HCT116 (cell line): ENCODE results near the gene SYNJ2. TPM values are rescaled to one million over a fixed set of nuclear protein-coding genes. Genes with fewer than 3 reads are reported as not detected.

ENCODE experiments used
- ATAC-seq: fragments of 200-7000 bp; cut with Tn5 transposase; 2 replicates; pipeline ENCODE4 v1.9.1; 2020; ENCODE audit warnings: mild to moderate bottlenecking, moderate library complexity
- BruUV-seq: library from RNA; stranded (reverse); fragments of 400-500 nt; replicated peaks from 2 replicates; lab custom pipeline; 2021; lab: Mats Ljungman, UMichigan
- CTCF ChIA-PET: fragments of 300-600 bp; sonication (Branson Sonifier 250); formaldehyde crosslinking; loops from one replicate; lab custom pipeline; 2021; ENCODE audit warnings: antibody characterized with exemption; lab: Charles Lee
- POLR2A ChIA-PET: fragments of 300-600, 350-600 bp; sonication (Branson Sonifier 250); formaldehyde crosslinking; loops from one replicate; lab custom pipeline; 2021; ENCODE audit warnings: antibody characterized with exemption; lab: Charles Lee
- RAD21 ChIA-PET, 2 experiments: fragments of 300-600 bp; sonication (Branson Sonifier 250); formaldehyde crosslinking; loops; one replicate each; lab custom pipeline; 2023; ENCODE audit warnings: low total read pairs in 2 of 2; ENCODE audit not compliant: uncharacterized antibody in 2 of 2, unreplicated experiment in 2 of 2, low non-redundant PET in 1 of 2; lab: Charles Lee
- DNase-seq: peaks from one replicate; pipeline ENCODE4 v3.0.0-alpha.2; 2010; ENCODE audit warnings: low read depth, low spot score
- H2AFZ ChIP-seq: fragments of 200-600 bp; shearing (Covaris generic), sonication (generic); 2 replicates; pipeline ENCODE4 v1.6.1; 2017; ENCODE audit warnings: low read depth, mixed run types, mixed read lengths, antibody characterized with exemption, low read length; ENCODE audit not compliant: poor library complexity, severe bottlenecking
- H3K27ac ChIP-seq: 2 replicates; pipeline ENCODE4 v1.5.1; 2012; ENCODE audit warnings: low read depth, low read length
- H3K27me3 ChIP-seq: fragments of 200-600 bp; sonication (generic); 2 replicates; pipeline ENCODE4 v1.6.1; 2016; ENCODE audit warnings: mixed run types, low read length, mixed read lengths; ENCODE audit not compliant: insufficient read depth
- H3K36me3 ChIP-seq, 2 experiments: fragments of 200-500 bp in 1 of 2; fragments of 200-600 bp in 1 of 2; sonication (Bioruptor generic) in 1 of 2; sonication (generic) in 1 of 2; 2 replicates each; pipeline versions ENCODE4 v1.5.1 to v1.6.1; 2014 to 2016; ENCODE audit warnings: low read length in 2 of 2, inconsistent platforms in 1 of 2, mixed read lengths in 1 of 2, mixed run types in 1 of 2; ENCODE audit not compliant: insufficient read depth in 2 of 2, control insufficient read depth in 1 of 2
- H3K4me1 ChIP-seq, 2 experiments: fragments of 200-600 bp in 1 of 2; sonication (generic) in 1 of 2; 2 replicates each; pipeline versions ENCODE4 v1.5.1 to v1.6.1; 2012 to 2017; ENCODE audit warnings: low read length in 2 of 2, inconsistent platforms in 1 of 2, mild to moderate bottlenecking in 1 of 2, mixed read lengths in 1 of 2, mixed run types in 1 of 2, moderate library complexity in 1 of 2; ENCODE audit not compliant: insufficient read depth in 2 of 2, control insufficient read depth in 1 of 2
- H3K4me2 ChIP-seq: fragments of 200-600 bp; sonication (generic); 2 replicates; pipeline ENCODE4 v1.6.1; 2017; ENCODE audit warnings: mixed run types, low read length, mixed read lengths
- H3K4me3 ChIP-seq, 2 experiments: fragments of 200-600 bp in 1 of 2; sonication (generic) in 1 of 2; replicated peaks in 1 of 2; 2 replicates each; pipeline ENCODE4 v1.5.1; 2011 to 2016; ENCODE audit warnings: low read length in 2 of 2, control low read depth in 1 of 2, low read depth in 1 of 2, mild to moderate bottlenecking in 1 of 2, mixed read lengths in 1 of 2, mixed run types in 1 of 2
- H3K79me2 ChIP-seq: fragments of 200-600 bp; sonication (generic); 2 replicates; pipeline ENCODE4 v1.6.1; 2017; ENCODE audit warnings: mild to moderate bottlenecking, mixed run types, low read length, moderate library complexity, mixed read lengths; ENCODE audit not compliant: insufficient read depth
- H3K9ac ChIP-seq: fragments of 200-600 bp; sonication (generic); 2 replicates; pipeline ENCODE4 v1.6.1; 2016; ENCODE audit warnings: low read length, mixed read lengths
- H3K9me2 ChIP-seq: fragments of 200-600 bp; sonication (generic), shearing (Covaris generic); 2 replicates; pipeline ENCODE4 v1.6.1; 2017; ENCODE audit warnings: mixed run types, mild to moderate bottlenecking, moderate library complexity; ENCODE audit not compliant: insufficient read depth
- H3K9me3 ChIP-seq, 2 experiments: fragments of 200-500 bp in 1 of 2; fragments of 200-600 bp in 1 of 2; sonication (Bioruptor generic) in 1 of 2; sonication (generic) in 1 of 2; 2 replicates each; pipeline ENCODE4 v1.6.1; 2014 to 2017; ENCODE audit warnings: low read length in 2 of 2, mixed read lengths in 2 of 2, inconsistent platforms in 1 of 2, low read depth in 1 of 2, mild to moderate bottlenecking in 1 of 2, mixed run types in 1 of 2, moderate library complexity in 1 of 2; ENCODE audit not compliant: control insufficient read depth in 1 of 2, insufficient read depth in 1 of 2
- H4K20me1 ChIP-seq: fragments of 200-600 bp; sonication (generic), shearing (Covaris generic); 2 replicates; pipeline ENCODE4 v1.6.1; 2017; ENCODE audit warnings: mixed run types, mild to moderate bottlenecking, moderate library complexity; ENCODE audit not compliant: insufficient read depth
- CBX3 ChIP-seq: IDR thresholded peaks from 2 replicates; pipeline ENCODE4 v1.6.1; 2012; ENCODE audit warnings: low read depth
- CEBPB ChIP-seq: IDR thresholded peaks from 2 replicates; pipeline ENCODE4 v1.6.1; 2012; ENCODE audit warnings: low read depth
- EGR1 ChIP-seq: IDR thresholded peaks from 2 replicates; pipeline ENCODE4 v1.6.1; 2012; ENCODE audit warnings: low read depth
- ELF1 ChIP-seq: IDR thresholded peaks from 2 replicates; pipeline ENCODE4 v1.6.1; 2012; ENCODE audit warnings: low read depth, borderline replicate concordance
- EZH2 ChIP-seq: fragments of 200-600 bp; sonication (generic); IDR thresholded peaks from 2 replicates; pipeline ENCODE4 v1.6.1; 2017; ENCODE audit warnings: antibody characterized with exemption, mixed run types
- EZH2phosphoT487 ChIP-seq: fragments of 200-600 bp; IDR thresholded peaks from 2 replicates; pipeline ENCODE4 v1.6.1; 2018; ENCODE audit warnings: antibody characterized with exemption, borderline replicate concordance
- JUND ChIP-seq: IDR thresholded peaks from 2 replicates; pipeline ENCODE4 v1.6.1; 2012
- POLR2AphosphoS5 ChIP-seq: IDR thresholded peaks from 2 replicates; pipeline ENCODE4 v1.6.1; 2011; ENCODE audit warnings: mild to moderate bottlenecking, low read depth, low read length, moderate library complexity
- SIN3A ChIP-seq: IDR thresholded peaks from 2 replicates; pipeline ENCODE4 v1.6.1; 2012; ENCODE audit warnings: low read depth
- SP1 ChIP-seq: IDR thresholded peaks from 2 replicates; pipeline ENCODE4 v1.6.1; 2012; ENCODE audit warnings: low read depth
- SRF ChIP-seq: IDR thresholded peaks from 2 replicates; pipeline ENCODE4 v1.6.1; 2012; ENCODE audit warnings: low read depth
- YY1 ChIP-seq: IDR thresholded peaks from 2 replicates; pipeline ENCODE4 v1.6.1; 2011; ENCODE audit warnings: low read length, low read depth, moderate library complexity, mild to moderate bottlenecking; ENCODE audit not compliant: insufficient replicate concordance; ENCODE audit errors: extremely low read depth
- ZFX ChIP-seq: fragments of 450-650 bp; IDR thresholded peaks from 2 replicates; pipeline ENCODE4 v1.6.1; 2017
- ZNF274 ChIP-seq: fragments of 200-500 bp; sonication (Bioruptor generic); IDR thresholded peaks from 2 replicates; pipeline ENCODE4 v1.6.1; 2014; ENCODE audit warnings: mild to moderate bottlenecking, low read depth, low read length, inconsistent platforms
- intact Hi-C: fragments of 100-400 bp; cut with micrococcal nuclease; formaldehyde crosslinking; loops from 2 replicates; pipeline ENCODE4 v1.10.0; 2022
- total RNA-seq: library from RNA; stranded (reverse); gene quantifications from one replicate; pipeline ENCODE4 v1.2.1, GENCODE V29; 2021; ENCODE audit not compliant: unreplicated experiment
- TF ChIP-seq, protein P1 (sequence below): IDR thresholded peaks from 2 replicates; pipeline ENCODE4 v1.6.1; 2011; ENCODE audit warnings: mild to moderate bottlenecking, low read length, moderate library complexity; ENCODE audit not compliant: insufficient replicate concordance; ENCODE audit errors: extremely low read depth
- TF ChIP-seq, protein P2 (sequence below), 3 experiments: fragments of 200-600 bp in 1 of 3; sonication (generic) in 1 of 3; IDR thresholded peaks in 2 of 3; conservative IDR thresholded peaks in 1 of 3; 2 replicates each; pipeline ENCODE4 v1.5.1; 2012 to 2017; ENCODE audit warnings: low read depth in 2 of 3, low read length in 2 of 3, antibody characterized with exemption in 1 of 3, borderline replicate concordance in 1 of 3, control low read depth in 1 of 3, mild to moderate bottlenecking in 1 of 3, mixed read lengths in 1 of 3, mixed run types in 1 of 3, moderate library complexity in 1 of 3; ENCODE audit not compliant: insufficient read depth in 1 of 3

SYNJ2 gene
- total RNA-seq, 1 experiment from 2014 or later, result 23.9 TPM

DNA sequence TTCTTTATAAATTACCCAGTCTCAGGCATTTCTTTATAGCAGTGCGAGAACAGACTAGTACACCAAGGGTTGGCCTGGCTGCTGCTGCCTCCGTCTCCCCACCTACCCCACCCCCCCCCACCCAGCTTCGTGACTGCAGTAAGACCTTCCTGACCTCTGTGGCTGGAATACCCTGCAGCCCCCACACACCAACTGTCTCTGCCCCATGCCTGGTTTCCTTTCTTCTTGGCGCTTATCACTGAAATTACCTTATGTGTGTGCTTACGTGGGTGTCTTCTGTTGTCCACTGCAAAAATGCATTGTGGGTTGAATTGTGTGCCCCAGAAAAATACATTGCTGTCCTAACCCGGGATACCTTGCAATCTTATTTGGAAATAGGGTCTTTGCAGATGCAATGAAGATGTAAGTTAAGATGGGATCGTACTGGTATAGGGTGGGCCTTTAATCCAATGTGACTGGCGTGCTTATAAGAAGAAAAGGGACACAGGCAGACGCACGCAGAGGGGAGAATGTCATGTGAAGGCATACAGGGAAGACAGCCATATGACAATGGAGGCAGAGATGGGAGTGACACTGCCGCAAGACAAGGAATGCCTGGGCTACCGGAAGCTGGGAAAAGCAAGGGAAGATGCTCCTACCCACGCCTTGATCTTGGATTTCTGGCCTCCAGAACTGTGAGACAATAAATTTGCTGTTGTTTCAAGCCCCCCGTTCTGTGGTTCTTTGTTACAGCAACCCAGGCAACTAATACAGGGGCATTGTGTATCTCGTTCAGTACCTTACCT, 15.4 kb downstream of the SYNJ2 start:
- CTCF ChIA-PET, result no interaction called here
- Histone ChIP-seq H3K9me3 (no peaks in the 10 kb centered on the region), H3K27ac (no peak overlapping the region), H3K4me2 (no peak overlapping the region), H2AFZ (no peak overlapping the region), H4K20me1 (no peaks in the 10 kb centered on the region; the same call in 1 of the 2 replicates), H3K79me2 (peaks cover 80% of the 10 kb centered on the region), H3K4me1 (peaks cover 39 to 60% of the 10 kb centered on the region in 2 experiments), H3K4me3 (no peak overlapping the region), H3K9me2 (no peaks in the 10 kb centered on the region), H3K9ac (no peak overlapping the region), H3K27me3 (no peaks in the 10 kb centered on the region), H3K36me3 (no peaks in the 10 kb centered on the region)
- POLR2A ChIA-PET, result no interaction called here
- RAD21 ChIA-PET, result no interaction called here
- TF ChIP-seq POLR2AphosphoS5 (no peak), EZH2phosphoT487 (no peak), SRF (no peak), ZNF274 (no peak), EZH2 (no peak), ZFX (no peak)
- ATAC-seq (no peak), DNase-seq (no peak)
- intact Hi-C loops, result no loop called here
- no TSS peak for BruUV-seq

DNA sequence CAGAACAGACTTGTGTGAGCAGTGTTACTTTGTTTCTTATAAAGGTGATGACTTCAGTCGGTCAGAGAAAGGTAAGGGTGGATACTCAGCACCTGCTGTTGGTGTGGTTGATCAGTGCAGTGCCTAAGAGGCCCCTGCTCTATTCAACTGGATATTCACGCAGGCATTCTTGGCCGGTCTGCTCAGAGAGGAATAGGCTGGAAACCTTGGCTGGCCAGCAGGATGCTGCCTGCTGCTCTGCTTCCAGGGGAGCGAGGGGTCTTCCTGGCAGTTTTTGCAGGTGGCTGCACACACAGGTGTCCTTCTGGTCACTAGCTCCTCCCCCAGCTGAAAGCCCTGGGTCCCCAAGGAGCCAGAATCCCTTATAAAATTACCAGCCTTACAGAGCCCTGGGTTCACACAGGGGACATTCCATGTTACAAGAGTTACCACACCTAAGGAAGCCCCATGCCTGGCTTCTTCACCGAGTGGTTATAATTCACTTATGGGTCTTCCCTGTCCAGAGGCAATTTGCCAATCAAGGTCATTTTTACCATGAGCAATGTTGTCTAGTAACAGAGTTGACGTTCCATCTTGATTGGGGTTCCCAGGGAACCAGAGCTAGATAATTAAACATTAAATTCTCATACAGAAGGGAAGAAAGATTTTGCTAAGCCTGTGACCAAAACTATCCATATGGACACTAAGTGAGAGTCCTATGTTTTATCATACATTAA, 16.4 kb downstream of the SYNJ2 start:
- Histone ChIP-seq H3K79me2 (peaks cover 81% of the 10 kb centered on the region), H4K20me1 (no peaks in the 10 kb centered on the region; the same call in 1 of the 2 replicates), H3K9me3 (no peaks in the 10 kb centered on the region), H3K4me3 (no peak overlapping the region), H3K4me2 (no peak overlapping the region), H3K9me2 (no peaks in the 10 kb centered on the region), H3K9ac (no peak overlapping the region), H3K36me3 (no peaks in the 10 kb centered on the region), H3K4me1 (peaks cover 46 to 68% of the 10 kb centered on the region in 2 experiments), H2AFZ (no peak overlapping the region), H3K27ac (no peak overlapping the region), H3K27me3 (no peaks in the 10 kb centered on the region)
- intact Hi-C loops, result no loop called here
- RAD21 ChIA-PET, result no interaction called here
- no TSS peak for BruUV-seq
- ATAC-seq, result no peak
- no peak for DNase-seq
- CTCF ChIA-PET, result no interaction called here
- POLR2A ChIA-PET, result no interaction called here
- no peak for TF ChIP-seq CBX3
- TF ChIP-seq JUND, result no peak
- TF ChIP-seq ELF1, result no peak
- TF ChIP-seq CEBPB, result no peak
- TF ChIP-seq SP1, result no peak
- TF ChIP-seq, protein P1, sequence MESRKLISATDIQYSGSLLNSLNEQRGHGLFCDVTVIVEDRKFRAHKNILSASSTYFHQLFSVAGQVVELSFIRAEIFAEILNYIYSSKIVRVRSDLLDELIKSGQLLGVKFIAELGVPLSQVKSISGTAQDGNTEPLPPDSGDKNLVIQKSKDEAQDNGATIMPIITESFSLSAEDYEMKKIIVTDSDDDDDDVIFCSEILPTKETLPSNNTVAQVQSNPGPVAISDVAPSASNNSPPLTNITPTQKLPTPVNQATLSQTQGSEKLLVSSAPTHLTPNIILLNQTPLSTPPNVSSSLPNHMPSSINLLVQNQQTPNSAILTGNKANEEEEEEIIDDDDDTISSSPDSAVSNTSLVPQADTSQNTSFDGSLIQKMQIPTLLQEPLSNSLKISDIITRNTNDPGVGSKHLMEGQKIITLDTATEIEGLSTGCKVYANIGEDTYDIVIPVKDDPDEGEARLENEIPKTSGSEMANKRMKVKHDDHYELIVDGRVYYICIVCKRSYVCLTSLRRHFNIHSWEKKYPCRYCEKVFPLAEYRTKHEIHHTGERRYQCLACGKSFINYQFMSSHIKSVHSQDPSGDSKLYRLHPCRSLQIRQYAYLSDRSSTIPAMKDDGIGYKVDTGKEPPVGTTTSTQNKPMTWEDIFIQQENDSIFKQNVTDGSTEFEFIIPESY, result no peak
- TF ChIP-seq, protein P2, sequence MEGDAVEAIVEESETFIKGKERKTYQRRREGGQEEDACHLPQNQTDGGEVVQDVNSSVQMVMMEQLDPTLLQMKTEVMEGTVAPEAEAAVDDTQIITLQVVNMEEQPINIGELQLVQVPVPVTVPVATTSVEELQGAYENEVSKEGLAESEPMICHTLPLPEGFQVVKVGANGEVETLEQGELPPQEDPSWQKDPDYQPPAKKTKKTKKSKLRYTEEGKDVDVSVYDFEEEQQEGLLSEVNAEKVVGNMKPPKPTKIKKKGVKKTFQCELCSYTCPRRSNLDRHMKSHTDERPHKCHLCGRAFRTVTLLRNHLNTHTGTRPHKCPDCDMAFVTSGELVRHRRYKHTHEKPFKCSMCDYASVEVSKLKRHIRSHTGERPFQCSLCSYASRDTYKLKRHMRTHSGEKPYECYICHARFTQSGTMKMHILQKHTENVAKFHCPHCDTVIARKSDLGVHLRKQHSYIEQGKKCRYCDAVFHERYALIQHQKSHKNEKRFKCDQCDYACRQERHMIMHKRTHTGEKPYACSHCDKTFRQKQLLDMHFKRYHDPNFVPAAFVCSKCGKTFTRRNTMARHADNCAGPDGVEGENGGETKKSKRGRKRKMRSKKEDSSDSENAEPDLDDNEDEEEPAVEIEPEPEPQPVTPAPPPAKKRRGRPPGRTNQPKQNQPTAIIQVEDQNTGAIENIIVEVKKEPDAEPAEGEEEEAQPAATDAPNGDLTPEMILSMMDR (IDR thresholded peaks at IDR 0.05 in 2 of 3, conservative IDR thresholded peaks at IDR 0.05 in 1 of 3; ENCODE audit: borderline replicate concordance in 1 of 3, insufficient read depth in 1 of 3, low read depth in 2 of 3, low read length in 2 of 3), result no peak
- no peak for TF ChIP-seq POLR2AphosphoS5
- no peak for TF ChIP-seq YY1
- no peak for TF ChIP-seq EGR1
- no peak for TF ChIP-seq EZH2phosphoT487
- no peak for TF ChIP-seq SIN3A
- TF ChIP-seq EZH2, result no peak
